GM13976 (cell line): Measurements from ENCODE around the gene COX19.

ENCODE experiments used
- DNase-seq: peaks from one replicate; pipeline ENCODE4 v3.0.0; 2012; ENCODE audit warnings: low spot score
- CTCF ChIP-seq: IDR thresholded peaks from 2 replicates; pipeline ENCODE4 v1.5.1; 2012; ENCODE audit warnings: borderline replicate concordance, mild to moderate bottlenecking; ENCODE audit not compliant: insufficient read depth; ENCODE audit errors: extremely low read depth, missing control alignments, control extremely low read depth
- in situ Hi-C: fragments of 300-500 bp; cut with MboI; formaldehyde crosslinking; loops from one replicate; pipeline ENCODE4 v1.12.0; 2022; ENCODE audit warnings: low sequenced_read_pairs, mixed read lengths, inconsistent platforms; ENCODE audit not compliant: unreplicated experiment

Gene COX19

GRCh38 chr7:984361-985126 lies 9.2 kb upstream of the COX19 start:
- no peak for DNase-seq
- TF ChIP-seq CTCF = no peak
- in situ Hi-C loops = no loop called here

GRCh38 chr7:983616-984071 lies 8.3 kb upstream of the COX19 start:
- TF ChIP-seq CTCF = no peak
- no peak for DNase-seq
- in situ Hi-C loops = no loop called here

GRCh38 chr7:983004-983615 lies 7.8 kb upstream of the COX19 start, which contains the start of gene CYP2W1:
Gene CYP2W1 (plus strand): TSS chr7:983181. CDS start chr7:983212, 31 bp downstream.
- DNase-seq = no peak
- no peak for TF ChIP-seq CTCF
- in situ Hi-C loops = no loop called here

GRCh38 chr7:982511-983003 lies 7.2 kb upstream of the COX19 start:
- DNase-seq = no peak
- no peak for TF ChIP-seq CTCF
- in situ Hi-C loops = no loop called here

GRCh38 chr7:981793-982510 lies 6.6 kb upstream of the COX19 start:
- TF ChIP-seq CTCF = no peak
- no peak for DNase-seq
- in situ Hi-C loops = no loop called here

- no peak for DNase-seq
- TF ChIP-seq CTCF = no peak
- in situ Hi-C loops = no loop called here
These were observed 4.7 kb upstream of the COX19 start for GRCh38 chr7:979886-980571.
